NCI-H2081 (cell line): ENCODE data around the gene MTUS2.

Experiments
- DNase-seq, 2 experiments: peaks; one replicate each; lab custom pipeline; 2025; lab: John Stamatoyannopoulos, UW

The MTUS2 gene

DNA sequence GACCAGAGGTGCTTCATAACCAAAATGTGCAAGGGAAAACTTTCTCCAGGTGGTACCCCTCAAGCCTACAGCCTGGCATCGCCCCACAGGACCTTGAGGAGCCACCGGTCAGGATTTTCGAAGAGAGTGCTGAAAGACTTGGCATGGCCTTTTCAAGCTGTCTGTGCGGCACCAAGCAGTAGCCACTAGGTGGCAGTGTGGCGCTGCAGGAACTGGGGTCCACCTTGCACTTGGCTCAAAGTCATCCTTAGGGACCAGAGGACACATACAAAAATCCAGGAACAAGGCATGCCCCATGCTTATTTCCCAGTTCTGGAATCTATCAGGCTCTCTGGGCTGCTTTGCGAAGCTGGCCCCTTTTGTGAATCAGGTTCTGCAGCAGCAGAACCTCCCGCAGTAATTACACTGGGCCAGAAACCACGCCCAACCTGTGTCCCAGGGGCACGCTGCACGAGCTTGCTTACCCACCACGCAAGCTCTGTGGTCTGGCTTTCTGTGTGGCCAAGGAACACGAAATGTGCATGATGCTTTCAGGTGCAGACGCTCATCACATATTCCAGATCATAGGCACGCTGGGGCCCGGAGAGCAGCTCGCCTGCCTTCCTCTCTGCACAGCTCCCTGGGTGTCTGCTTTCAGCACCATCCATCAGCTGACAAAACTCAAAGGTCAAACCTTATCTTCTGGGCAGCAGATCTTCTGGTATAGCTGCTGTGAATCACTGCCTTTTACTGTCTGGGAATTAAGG lies 688.2 kb downstream of the MTUS2 start:
- peak; percentile 67 to 71 for DNase-seq

DNA sequence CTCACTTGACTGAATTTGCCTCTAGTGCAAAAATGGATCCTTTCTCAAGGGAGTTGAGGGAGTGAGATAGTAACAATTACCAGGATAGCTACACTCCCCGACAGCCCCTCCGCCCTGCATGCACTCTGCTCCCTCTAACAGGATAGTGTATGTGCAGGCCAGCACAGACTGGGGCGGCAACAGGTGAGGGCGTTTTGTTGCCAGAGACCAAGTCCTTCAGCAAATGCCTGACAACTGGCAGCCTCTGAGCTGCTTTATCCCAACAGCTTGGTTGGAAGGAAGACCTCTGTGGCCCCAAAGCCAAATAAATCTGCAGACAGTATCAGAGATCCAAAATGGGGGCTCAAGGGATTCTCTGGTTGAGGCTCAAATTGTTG lies 688.7 kb downstream of the MTUS2 start:
- no peak for DNase-seq

DNA sequence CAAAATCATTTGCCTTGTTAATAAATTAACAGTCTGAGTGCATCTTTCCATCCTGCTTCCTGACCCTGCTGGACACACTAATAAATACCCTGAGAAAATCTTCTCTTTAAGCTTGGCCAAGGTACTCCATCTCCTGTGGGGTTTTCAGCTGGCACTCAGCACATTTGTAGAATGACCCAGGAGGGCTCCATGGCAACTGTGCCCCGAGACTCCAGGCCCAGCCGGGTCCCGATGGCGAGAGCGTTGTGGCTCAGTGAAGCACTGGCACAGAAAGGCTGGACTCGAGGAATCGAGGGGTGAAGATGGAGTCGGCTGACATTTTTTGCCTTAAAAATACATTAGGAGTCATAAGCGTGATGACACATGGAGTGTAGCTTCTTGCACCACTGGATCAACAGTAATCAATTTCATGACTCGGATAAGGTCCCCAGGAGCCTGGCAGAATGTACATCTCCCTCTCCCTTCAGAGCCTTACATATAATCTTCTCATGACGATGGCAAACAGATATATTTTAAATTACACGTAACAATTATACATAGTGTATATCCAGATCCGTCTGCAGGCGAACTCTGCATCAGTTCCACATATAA lies 690.0 kb downstream of the MTUS2 start:
- no peak for DNase-seq

DNA sequence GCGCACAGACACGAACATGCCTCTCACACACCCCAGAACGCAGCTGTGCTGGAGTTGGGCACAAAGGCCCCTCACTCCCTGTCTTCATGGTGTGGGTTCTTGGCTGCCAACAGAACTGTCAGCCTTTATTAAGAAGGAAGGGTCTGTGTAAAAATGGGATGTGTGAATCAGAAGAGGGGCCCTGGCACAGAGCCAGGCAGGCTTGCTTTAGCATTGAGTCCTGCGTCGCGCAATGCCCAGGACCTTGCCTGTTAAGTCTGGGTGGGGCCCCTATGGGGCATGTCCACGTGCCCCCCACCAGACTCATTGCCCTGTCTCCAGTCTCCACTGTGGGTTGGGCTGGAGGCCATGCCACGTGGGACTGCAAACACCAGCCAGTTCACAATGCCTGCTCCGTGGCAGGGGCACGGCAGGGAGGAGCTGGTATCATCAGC lies 690.5 kb downstream of the MTUS2 start:
- no peak for DNase-seq

DNA sequence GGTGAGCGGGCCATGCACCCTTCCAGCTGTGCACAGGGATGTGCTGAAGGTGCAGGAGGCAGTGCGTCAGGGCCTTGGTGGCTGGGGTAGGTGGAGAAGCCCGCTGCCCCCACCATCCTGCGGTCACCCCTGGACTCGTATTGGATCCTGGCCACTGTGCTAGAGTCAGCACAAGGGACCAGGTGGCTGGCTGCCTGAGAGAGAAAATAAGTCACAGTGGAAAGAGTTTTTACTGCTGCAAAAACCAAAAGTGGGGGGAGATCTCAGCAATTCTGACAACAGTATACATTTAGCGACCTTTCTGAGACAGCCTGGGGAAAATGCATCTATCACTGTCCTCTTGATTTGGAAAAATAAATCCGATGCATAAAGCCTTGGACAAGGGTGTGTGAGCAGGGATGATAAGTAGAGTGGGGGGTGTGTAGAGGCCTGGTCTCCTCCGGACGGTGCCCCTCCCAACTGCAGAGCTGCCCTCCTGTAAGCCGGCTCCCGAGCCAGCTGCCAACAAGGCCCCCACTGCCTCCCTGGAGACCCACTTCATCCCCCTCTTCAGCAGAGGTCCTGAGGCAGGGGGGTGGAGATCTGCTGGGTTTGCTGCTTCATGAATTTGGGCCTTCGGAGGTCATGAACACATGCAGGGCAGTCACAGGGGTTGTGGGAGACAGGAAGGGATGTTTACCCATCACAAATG lies 691.1 kb downstream of the MTUS2 start:
- DNase-seq, result no peak

DNA sequence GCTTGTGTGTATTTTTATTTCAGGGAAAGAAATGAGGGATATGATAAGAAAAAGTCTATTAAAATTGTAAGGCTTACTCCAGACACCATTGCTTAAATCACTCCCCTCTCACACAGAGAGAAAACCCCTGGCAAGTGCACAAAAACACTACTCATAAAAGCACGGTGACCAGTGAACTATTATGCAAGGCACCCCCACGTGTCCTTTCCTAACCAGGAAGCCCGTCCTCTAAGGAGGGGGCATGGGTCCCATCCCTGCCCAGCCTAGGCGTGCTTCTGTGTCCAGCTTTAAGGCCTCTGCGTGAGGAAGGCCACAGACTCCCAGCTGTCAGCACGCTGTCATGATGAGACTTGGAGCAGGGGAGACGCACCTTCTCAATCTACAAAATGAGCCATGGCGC lies 691.8 kb downstream of the MTUS2 start:
- no peak for DNase-seq

DNA sequence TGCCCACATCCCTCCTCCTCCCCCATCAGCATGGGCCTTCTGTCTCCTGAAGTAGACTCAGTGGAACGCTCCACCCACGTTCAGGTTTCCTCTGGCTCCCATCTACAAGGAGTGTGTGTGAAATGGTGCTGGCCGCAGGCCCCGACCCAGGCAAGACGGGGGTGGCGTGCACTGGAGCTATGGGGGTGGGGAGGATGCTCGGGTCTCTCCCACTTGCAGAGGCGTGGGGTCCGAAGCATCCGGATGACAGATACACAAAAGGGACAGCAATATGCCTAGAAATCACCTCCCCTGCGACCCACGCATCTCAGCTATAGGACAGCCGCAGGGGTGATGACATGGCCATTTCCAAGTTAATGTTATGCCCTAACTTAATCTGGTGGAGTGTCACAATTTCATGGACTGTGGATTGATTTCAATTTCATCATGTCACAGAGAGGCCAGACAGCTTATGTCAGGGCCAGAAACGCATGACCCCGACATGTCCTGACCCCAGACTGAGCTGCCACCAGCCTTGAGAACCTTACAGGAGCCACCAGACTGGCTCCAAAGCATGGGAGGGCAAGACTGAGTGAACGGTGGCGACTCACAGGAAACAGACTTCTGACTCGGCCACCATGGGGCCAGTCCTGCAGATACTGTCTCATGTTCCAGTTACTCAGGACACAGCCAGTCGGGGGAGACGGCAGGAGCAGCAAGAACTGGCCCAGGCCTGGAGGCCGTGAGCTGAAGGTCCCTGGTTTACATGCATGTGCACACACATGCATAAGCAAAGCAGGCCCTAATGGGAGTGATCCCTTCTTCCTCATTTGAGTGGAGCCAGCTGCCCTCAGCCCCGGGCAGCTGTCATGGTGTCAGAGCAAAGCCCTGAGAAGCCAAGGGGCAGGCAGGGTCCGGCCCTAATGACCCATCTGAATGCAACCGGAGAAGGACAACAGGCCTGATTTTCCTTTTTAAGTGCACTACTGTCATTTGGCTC lies 693.2 kb downstream of the MTUS2 start:
- no peak for DNase-seq

DNA sequence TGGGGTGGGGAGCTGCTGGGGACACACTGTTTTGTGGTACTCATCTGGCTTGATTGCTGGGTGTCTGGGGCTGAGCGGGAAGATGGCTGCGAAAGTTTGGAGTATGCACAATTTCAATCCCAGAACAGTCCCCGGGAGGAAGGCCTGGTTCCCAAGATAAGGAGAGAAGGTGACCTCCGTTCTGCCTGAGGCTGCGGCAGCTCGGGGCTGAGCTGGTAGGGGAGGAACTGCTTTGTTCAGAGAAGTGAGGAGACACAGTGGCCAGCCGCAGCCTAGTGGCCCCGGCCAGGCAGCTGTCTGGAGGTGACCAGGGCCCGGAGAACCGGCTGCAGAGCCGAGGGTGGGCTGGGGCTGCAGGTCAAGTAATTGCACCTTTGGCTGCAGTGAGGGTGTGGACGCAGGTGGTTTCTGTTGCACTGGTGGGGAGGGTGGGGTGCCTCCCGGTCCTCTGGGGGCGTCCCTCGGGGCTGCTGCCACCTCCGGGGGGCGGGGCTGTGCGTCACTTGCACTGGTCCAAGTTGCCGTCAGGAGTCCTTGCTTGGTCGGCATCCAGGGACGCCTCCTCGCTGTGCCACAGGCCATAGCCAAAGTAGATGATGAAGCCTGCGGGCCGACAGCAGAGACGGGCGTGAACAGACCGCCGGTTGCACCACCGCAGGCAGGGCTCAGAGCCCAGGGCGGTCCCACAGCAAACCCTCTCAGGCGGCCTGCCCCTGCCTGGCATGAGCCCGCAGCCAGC lies 694.0 kb downstream of the MTUS2 start:
- no peak for DNase-seq

DNA sequence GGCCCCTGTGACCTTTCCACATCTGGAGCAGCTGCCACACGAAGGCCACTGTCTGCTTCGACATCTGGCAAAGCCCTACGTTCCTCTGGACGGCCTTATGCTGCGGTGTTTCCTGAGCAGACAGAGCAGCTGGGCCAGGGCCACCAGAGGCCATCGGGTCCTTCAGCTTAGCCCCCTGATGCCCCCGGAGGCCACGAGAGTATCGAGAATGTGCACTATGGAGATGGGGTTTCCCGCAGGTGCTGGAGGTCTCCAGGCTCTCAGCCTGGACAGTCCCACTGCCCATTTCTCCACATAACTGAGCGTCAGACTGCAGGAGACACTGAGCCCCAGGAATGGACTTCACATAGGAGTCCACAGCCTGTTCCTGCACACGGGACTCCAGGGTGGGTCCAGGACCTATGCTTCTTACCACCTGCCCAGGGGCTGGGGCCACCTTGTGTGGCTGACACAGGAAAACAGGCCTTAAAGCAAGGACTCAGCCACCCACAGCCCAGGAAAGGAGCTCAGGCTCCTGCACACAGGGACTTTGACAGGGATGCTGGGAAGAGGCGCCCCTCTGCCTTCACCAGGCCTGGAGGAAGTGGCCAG lies 694.7 kb downstream of the MTUS2 start:
- DNase-seq, result no peak

DNA sequence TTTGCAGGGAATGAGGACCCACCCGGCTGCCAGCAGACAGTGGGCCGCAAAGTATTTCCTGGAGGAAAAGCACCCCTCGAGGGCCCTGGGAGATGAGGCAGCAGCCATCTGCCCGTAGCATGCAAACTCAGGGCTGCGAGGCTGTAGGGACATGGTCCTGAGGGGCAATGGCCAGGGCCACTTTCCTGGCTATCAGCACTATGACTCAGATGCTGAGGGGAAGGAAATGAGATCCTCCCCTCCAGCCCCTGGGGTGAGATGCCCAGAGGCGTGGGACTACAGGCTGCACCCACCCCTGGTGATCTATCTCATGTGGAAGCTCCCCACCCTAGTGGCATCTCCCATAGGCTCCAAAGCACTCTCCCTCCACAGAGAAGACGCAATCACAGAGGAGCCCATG lies 695.2 kb downstream of the MTUS2 start:
- no peak for DNase-seq

DNA sequence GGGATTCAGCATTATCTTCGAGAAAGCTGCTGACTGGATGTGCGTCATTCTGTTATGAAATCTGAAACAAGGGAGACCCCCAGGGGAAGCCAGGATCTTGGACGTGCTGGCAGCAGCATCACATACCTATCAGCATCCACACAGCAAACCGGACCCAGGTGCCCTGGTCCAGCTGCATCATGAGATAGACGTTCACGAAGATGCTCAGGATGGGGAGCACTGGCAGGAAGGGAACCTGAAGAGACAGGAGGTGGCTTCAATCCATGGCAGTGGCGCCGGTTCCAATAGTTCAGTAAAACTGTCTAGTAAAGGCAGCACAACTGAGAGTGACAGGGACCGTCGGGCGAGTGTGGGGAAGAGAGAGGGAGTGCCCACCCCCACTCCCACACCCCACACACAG lies 695.9 kb downstream of the MTUS2 start:
- no peak for DNase-seq

DNA sequence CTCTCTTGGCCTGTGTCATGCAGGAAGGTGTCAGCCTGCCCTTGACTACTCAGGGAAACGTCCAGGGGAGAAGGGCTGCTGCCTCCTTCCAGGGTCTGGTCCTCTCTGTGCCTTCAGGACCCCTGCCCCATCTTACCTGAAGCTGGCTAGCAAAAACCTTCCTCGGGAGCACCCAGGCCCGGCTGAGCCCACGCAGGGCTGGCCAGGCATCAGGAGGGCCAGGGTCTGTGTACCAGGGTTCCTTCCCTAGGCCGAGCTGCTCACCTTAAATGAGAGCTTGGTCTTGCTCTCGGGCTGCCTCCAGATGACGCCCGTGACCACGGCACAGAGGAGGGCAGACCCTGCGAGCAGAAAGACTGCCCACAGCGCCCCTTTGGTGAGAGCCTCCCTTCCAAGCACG lies 696.7 kb downstream of the MTUS2 start:
- DNase-seq, result no peak

DNA sequence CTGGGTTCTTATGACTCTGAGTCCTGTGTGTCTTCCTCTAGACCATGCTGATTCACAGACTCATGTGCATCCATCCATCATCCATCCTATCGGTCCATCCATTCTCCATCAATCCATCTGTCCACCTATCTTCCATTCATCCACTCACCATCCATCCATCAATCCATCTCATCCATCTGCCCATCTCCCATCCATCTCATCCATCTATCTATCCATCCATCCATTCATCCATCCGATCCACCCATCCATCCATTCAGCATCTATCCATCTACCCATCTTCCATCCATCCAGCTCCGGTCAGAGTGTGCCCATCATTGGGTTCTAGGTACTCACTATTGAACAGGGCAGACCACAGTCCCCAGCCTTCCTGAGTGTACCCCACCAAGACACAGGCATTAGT lies 699.8 kb downstream of the MTUS2 start:
- DNase-seq, result no peak

DNA sequence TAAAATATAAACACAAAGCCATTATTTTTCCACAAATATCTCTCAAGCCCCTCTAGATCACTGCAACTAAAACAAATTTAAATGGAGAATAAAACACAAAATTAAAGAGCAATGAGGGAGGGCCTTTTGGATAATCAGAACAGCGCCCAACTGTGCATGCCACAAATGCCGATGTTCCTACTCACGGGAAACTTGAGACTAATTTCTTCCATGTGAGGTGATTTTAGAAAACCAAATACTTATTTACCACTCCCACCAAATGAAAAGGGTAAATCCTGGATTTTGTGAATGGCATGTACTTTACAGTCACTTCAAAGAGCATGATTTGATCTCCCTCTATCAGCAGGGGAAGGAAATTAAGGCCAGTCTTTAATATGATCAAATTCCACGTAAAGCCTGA lies 700.5 kb downstream of the MTUS2 start:
- DNase-seq, result no peak

DNA sequence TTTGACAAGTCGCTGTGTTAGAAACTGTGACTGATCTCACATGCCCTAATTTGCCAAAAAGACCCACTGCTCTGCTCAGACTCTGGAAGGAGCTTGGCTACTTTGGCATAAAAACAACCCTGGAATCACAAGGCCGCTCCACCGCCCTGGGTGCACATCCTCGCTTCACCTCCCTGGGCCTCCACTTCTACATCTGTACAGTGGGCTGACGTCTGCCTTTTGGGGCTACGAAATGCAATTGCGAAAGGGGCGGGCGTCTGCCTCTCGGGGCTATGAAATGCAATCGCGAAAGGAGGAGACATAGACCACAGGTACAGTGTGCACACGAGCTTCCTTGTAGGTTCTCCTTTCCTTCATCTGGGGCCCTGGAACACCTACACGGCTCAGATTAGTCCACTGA lies 701.2 kb downstream of the MTUS2 start:
- no peak for DNase-seq

DNA sequence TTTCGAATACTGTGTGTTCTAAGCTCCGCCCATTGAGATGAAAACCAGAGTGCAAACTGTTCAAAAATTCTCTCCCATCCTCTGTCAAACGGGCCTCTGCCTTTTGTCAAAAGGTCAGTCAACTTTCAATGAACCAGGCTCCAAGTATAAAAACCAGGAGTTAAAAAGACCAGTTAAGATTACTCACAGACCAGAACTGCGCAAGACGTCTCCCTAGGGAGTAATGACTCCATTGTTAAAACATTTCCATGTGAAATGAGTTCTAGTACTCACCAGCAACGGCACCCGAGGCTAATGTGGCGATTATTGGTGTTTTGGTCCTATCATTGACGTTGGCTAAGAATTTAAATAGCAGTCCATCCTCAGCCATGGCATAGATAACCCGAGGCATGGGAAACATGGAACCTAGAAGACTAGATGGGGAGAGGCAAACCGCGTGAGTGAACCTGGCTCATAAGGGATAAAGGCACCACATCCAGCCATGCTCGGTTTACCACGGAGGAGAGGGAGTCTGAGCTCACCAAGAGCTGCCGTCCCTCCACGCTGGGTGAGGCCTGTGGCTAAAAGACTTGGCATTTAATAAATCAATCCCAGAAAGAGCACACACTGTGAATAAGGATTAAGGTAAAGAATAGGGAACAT lies 702.0 kb downstream of the MTUS2 start:
- DNase-seq, result no peak

DNA sequence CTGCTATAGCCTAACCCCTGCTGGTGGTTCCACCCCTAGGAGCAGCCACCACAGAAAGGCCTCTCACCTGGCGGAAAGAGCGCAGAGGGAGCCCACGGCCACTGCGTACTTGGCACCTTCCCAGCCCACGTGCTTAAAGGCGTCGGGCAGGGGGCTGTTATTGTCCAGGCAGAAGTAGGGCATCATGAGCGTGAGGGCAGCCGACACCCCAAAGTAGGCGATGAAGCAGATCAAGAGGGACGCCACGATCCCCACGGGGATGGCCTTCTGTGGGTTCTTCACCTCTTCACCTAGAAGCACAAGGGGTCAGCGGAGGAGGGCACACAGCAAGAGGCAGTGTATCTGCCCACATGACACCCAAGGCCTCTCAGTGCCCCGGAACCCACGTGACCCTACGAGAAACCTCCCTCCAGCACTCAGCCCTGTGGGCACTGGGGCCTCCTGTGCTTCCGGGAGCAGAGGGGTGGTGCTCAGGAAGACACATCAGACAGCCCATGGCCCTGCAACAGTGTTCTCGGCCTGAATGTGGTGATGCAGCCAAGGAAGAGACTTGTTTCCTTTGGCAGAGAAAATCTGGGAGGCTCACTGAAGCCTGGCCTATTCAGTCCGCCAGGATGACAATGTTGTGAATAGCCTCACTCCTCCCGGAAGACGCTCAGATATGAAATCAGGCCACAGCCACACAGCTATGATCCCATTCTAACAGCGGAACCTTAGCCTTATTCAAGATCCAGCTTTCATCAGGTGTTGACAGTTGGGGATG lies 703.2 kb downstream of the MTUS2 start:
- no peak for DNase-seq

DNA sequence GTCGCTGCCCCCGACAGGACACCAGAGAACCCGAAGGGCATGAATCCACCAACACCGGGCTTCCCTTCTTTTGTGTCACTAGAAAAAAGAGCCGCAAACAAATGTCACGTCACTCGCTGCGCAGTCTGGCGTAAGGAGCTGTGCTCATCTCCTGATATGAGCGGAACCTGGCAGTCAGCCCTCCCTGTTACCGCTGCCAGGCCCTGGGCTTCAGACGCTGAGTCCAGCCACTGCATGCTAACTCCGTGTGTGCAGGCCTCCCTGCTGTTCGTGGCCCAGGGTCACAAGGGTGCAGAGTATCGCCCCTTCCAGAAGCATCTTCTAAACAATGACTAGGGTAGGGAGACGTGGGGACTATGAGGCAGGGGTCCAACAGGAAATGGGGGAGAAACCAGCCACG lies 704.0 kb downstream of the MTUS2 start:
- DNase-seq, result no peak

DNA sequence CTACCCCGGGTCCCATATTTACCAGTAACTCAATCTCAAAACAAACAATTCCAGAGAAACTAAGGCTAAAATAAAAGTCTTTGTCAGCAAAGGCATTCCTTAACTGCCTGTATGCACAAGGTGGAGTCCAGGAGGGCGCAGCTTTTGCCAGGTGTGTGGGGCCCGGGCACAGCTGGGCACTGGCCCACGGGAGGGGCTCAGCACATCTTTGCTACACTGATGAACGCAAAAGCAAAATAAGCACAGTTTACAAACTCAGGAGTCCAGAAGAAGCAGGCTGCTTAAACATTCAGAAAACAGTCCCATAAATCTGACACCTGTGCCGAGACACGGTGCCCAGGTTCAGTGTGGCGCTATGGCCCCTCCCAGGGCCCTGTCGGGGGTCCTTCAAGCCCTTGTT lies 704.5 kb downstream of the MTUS2 start:
- no peak for DNase-seq

DNA sequence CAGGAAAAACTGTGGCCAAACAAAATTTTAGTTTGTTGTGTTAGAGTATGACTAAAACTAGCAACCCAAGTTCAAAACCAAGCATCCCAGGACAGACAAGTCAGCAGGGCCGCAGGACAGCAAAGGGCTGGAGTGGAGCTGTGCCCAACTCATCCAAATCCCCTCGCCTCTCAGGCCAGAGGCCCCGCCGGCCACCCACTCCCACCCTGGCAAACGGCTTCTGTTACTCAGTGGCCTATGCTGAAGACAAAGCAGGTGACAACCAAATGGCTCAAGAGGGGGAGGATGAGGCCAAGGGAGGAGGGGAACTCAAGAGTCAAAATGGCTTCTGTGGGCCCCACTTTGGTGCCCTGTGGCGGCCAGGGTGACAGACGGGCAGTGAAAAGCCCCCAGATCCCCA lies 705.6 kb downstream of the MTUS2 start:
- DNase-seq, result no peak
